ENCODE measurements around the gene ATP8B4. TPM values are rescaled to one million over a fixed set of nuclear protein-coding genes. Genes with fewer than 3 reads are reported as not detected.
A peak's percentile ranks its signal among the peaks of the same experiment; 100 is the strongest.
"Not testable (repeated sequence)": the region's sequence is repeated elsewhere in the genome, so short reads cannot be mapped to it uniquely, and the experiment has no call there.

ATP8B4 gene
- total RNA-seq, 1 donor from 2014 or later = 3.1 TPM

DNA sequence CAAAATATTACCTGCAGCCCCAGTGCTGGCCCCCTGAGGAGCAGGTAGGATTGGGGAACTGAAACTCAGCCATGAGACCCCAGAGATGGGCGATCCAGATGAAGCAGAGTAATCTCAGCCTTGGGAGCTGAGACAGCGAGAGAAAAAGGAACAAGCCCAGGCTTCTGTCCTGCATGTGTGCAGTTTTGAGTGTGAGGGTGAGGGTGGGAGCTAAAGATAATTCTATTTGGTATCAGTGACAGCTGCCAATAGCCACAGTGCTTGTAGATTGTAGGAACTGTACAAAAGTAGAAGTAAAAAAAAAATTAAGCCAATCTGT lies 5.9 kb downstream of the ATP8B4 start:
- intact Hi-C loops (cut with micrococcal nuclease) = no loop called here
- ATAC-seq (peak; percentile 54), DNase-seq (no peak)

DNA sequence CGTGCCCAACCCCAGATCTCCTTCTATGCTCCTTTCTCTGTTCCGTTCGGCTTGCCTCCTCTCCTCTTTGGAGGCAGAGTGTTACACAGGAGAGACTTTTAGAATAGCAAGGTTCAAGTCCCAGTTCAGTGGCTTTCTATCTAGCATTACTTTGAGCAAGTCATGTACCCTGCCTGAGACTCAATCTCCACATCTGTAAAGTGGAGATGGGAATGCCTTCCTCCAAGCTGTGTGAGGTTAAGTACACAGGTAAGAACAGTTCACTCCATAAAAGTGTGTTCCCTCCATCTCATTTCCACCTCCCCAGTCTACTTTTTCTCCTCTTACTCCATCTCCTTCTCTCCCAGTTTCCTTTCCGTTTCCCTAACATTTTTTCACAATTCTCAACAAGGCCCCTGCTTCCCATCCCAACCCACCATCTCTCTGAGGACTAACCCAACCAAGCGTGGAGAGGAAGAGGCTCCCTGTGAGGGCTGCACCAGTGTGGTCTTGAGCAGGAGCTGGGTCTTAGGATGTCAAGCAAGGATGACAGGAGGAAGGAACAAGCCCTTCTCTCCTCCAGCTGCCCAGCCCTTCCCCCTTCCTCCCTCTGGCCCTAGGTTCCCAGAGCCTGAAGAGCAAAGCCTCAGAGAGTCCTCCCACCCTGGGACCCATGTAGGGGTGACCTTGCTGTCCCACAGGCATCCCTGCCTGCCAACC lies 6.4 kb downstream of the ATP8B4 start:
- intact Hi-C loops (cut with micrococcal nuclease) = no loop called here
- DNase-seq = no peak
- peak; percentile 49 for ATAC-seq

DNA sequence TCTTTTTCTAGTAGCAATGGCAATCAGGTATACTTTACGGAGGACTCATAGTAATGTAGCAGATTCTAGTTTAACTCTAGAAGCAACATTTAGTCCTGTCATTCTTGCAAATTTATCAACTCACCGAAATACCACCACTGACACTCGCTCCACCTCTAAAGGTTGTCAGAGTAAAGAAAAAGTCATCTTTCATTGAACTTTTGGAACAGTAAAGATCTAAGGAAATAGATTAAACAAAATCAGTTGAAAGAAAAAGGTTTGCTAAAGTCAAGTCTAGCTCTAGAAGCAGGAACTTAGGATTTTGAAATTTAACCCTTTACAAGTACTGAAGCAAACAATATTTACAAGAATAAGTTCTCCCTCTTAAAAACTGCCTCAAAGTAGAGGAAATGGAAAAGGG lies 8.7 kb downstream of the ATP8B4 start:
- intact Hi-C loops (cut with micrococcal nuclease) = no loop called here
- ATAC-seq (no peak), DNase-seq (no peak)

DNA sequence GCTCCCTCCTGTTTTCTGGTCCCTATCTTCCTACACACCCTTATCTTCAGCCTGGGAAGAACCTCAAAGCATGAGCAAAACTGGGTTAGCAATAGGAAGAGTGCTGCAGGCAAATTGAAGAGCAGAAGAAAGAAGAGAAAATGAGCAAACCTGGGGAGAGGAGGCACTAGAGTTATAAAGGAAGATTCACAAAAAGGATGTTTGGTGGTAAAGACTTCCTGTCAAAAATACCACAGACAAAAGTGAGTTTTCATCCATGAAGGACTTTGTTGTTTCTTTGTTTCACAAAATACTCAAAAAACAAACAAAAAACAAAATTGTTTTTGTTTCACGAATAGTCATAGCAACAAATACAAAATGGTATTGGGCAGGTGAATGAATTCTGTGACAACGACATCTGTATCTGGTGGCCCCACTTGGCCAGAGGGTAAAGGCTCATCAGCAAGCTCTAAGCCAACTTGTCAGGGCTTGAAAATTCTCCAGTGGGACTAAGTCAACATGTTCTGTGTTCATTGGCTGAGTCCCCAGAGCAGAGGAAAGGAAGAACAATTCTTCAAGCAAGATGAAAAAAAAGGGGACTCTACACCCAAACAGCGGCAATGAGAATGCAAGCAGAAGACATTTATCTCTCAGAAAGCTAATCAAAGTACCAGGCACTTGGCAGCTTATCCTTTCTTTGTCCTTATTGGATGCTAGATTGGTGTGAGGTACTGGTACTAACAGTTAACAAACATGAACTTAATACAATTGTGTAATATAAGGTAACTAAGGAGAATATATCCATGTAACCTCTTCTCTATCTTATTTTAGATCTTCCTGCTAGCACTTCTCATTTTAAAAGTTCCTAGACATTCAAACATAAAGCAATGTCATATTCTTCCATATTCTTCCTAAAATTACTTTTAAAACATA lies 9.7 kb downstream of the ATP8B4 start:
- ATAC-seq = peak; percentile 46

DNA sequence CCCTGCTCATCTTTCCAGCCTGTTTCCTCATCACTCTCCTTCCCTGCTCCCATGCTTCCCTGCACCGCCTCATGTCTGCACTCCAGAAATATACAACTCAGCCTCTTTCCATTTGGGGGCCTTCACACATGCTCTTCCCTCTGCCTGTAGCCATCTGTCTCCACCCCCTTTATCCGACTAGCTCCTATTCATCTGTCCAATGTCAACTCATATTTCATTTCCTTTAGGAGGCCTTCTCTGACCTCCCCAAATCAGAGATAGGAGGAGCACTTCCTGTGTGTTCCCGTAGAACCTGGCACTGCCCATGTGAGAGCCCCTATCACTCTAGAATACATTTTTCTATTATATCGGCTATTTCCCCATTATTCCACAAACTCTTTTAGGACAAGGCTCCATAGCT lies 10.6 kb downstream of the ATP8B4 start:
- ATAC-seq (peak; percentile 17), DNase-seq (no peak)
- intact Hi-C loops (cut with micrococcal nuclease) = no loop called here

More for the DNA sequence above, 9.7 kb downstream of the ATP8B4 start:
- intact Hi-C loops (cut with micrococcal nuclease) = no loop called here
- no peak for DNase-seq

DNA sequence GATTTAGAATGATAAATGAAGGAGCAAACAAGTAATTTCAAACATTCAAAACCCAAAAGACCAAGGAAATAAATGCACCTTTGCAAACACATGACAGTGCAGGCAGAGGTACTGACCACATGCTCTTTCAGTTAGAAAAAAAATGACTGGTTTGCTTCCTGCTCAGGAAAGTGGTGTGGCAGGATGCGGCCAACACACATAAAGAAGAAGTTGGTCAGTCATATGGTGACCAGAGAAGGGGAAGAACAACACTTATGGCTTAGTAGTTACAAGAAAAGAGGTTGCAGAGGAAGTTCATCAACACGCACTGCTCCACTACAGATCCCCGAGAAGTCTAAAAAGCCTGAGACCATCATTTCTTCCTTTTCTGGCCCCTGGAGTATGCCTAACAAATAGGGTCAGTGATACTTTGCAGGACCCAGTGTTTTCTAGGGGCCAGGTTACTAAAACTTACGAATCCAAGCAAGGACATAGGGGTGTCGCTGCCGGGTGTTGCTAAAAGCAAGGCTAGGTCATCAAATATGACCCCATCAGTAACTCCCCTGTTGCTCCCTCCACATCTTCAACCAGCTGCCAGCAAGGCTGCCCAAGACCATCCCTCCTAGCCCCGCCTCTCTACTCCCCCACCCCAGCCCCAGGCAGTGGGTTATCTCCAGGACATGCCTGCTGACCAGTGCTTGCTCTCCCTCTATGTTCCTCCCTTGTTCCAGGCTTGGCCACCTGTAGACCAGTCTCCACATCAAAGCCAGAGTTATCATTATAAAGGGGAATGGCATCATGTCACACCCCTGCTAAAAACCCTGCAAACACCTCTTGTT lies 11.2 kb downstream of the ATP8B4 start:
- DNase-seq (no peak), ATAC-seq (peak; percentile 78)
- intact Hi-C loops (cut with micrococcal nuclease) = no loop called here

DNA sequence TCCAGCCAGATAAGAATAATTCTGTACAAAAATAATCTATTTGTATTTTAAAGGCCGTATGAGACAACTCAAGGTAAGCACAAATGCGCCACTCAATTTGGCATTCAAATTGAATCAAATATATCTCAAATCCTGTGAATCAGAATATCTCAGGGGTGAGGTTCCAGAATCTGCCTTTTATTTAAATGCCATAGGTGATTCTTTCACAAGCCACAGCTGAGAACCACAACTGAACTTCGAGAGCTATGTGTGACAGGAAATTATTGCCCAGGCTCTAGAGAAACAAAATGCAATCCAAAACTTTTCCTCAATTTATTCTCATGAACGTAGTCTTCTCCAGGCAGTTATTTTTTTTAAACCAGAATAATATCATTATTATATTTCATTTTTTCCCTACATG lies 11.9 kb downstream of the ATP8B4 start:
- no peak for DNase-seq
- ATAC-seq = no peak
- intact Hi-C loops (cut with micrococcal nuclease) = no loop called here

DNA sequence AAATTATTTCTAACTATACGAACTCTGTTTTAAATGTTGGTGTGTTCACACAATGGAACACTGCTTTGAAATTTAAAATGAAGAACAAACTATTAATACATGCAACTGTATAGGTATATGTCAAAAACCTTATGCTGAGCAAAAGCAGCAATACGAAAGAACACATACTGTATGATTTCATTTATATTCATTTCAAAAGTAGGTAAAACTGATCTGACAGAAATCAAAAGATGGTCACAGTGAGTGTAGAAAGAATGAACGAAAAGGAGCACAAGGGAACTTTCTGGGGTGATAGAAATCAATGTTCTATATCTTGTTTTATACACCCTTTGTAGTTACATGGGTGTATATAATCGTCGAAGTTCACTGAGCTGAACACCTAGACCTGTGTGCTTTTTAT lies 12.6 kb downstream of the ATP8B4 start:
- ATAC-seq (no peak), DNase-seq (no peak)
- intact Hi-C loops (cut with micrococcal nuclease) = no loop called here

DNA sequence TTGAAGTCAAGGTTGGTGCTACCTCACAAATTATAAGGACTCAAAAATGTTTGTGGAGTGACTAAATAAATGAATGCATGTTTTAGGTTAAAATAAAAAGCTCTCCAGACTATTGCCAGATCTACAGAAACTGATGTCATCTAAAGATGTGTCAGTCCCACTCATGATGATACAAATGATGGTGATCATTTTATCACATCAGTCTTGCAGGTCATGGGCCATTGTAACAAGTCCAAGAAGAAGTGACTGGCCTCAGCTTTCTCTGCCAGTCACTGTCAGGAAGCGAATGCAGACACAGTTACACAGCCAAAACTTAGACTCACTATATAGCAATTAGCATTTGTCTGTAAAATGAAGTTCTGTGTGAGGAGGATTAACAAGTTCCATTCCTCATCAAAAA lies 18.5 kb downstream of the ATP8B4 start:
- intact Hi-C loops (cut with micrococcal nuclease) = no loop called here
- ATAC-seq (no peak), DNase-seq (no peak)

DNA sequence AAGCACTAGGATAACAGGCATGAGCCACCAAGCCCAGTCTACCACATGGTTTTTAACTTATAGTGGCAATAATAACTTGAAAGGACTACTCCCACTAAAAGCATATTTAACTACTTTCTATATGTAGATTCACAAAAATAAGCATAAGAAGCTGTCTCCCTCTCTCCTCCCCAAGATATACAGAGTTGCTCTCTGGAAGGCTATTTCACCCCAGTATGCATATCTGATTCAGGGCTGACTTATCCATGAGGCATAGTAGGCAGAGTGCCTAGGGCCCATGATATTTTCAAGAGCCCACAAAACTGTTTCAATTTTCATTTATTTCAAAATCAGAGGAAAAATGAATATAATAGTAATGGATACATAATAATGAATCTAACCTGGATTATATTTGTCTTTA lies 20.5 kb downstream of the ATP8B4 start:
- DNase-seq (no peak), ATAC-seq (no peak)
- intact Hi-C loops (cut with micrococcal nuclease) = no loop called here

DNA sequence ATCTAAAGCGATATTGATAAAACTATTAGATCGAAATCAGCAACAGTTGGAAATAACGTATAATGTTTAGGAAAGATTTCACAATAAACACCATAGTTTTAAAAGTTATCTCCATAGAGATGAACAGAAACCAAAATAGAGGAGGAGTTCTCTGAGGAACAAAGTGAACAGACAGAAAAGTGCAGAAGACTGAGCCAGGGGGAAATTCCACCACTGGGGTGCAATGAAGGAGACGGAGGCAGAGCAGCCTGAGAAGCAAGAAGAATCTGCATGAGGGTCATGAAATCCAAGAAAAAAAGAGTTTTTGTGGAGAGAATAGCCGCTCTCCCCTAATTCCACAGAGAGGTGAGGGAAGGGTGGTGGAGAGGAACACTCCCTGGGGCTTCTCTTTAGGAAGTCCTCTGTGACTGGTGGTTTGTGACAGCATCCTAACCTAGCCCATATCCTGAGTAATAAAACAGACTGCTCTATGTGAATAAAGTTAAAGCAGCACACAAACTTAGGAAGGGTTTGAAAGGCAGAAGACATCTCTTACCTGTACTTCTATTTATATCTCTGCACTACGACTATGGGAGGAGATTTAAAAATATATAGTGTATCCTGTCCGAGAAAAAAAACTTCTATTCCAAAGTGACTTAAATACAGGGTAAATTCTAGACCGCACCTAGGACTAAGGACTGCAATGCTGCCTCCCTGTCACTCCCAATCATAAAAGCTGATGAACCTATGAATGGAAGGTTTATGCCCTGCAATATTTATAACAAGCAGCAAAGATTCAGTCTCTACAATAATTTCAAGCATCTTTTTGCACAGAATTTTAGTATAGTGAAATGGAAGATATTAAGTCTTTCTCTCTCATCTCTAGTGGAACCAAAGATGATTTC lies 22.9 kb downstream of the ATP8B4 start:
- ATAC-seq = no peak
- no peak for DNase-seq
- intact Hi-C loops (cut with micrococcal nuclease) = no loop called here

DNA sequence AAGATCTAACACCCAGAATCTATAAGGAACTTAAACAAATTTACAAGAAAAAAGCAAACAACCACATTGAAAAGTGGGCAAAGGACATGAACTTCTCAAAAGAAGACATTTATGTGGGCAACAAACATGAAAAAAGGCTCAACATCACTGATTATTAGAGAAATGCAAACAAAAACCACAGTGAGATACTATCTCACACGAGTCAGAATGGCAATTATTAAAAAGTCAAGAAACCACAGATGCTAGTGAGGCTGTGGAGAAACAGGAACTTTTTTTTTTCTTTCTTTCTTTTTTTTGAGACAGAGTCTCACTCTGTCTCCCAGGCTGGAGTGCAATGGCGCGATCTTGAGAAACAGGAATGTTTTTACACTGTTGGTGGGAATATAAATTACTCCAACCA lies 29.6 kb downstream of the ATP8B4 start:
- DNase-seq; ATAC-seq; intact Hi-C loops (cut with micrococcal nuclease): not testable (repeated sequence)

DNA sequence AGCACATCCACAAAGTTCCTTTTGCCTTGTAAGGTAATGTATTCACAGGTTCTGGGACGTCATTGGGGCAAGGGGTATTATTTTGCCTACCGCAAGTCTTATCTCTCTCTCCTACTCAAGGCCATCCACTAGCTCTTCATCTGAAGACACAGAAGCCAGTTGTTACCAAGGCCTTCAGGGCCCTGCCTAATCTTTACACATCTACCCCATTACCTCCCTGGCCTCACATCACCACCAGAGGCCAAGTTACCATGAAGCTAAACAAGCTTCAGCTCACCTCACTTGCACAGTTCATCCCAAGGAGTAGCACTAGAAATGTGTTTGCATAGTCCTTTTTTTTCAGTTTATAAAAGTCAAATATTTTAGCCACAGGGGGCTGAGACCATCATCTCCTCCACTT lies 34.1 kb downstream of the ATP8B4 start:
- intact Hi-C loops (cut with micrococcal nuclease) = no loop called here
- no peak for ATAC-seq

DNA sequence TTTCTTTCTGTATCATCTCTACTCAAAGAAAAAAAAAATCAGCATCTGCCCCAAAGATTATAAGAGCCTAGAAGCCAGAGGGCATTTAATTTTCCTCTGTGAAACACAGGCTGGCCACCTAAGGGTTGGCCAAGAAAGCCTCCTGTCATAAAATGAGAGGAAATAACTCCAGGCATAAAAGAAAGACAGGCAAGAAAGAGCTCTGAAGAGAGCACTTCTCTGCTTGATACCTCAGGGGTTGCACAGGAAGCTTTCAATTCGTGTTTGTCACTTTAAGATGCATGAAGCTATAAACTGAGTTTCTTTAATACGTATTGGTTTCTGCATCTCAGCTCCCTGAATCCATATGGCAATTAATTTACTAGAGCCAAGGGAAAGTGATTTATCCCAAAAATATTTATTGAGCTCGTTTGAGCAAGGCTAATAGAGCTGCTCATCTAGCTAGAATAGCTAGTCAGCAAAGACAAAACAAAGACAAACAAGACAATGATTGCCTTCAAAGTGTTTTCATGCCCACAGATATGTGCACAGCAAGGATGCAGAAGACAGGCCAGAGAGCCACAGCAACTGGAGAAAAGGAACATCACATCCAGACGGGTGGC lies 35.5 kb downstream of the ATP8B4 start:
- no peak for DNase-seq
- ATAC-seq = no peak
- intact Hi-C loops (cut with micrococcal nuclease) = no loop called here

More for the DNA sequence above, 34.1 kb downstream of the ATP8B4 start:
- no peak for DNase-seq

DNA sequence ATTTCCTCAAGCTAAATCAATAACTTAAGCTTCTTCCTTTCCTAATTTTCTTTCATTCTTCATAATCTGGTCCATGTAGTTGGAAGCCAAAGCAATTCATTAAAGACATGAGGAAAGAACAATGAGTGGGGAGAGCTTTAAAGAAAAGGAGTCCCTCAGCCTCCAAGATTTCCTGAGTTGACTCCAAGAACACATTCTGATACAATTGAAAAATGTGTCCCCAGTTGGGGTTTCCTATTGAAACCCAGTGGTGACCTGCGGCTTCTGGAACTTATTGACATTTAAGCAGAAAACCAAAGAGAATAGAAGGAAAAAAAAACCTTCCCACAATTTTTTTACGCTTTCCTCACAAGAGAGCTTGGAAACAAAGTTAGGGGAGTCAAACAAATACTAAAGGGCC lies 37.0 kb downstream of the ATP8B4 start:
- ATAC-seq = no peak
- no peak for DNase-seq
- intact Hi-C loops (cut with micrococcal nuclease) = no loop called here

DNA sequence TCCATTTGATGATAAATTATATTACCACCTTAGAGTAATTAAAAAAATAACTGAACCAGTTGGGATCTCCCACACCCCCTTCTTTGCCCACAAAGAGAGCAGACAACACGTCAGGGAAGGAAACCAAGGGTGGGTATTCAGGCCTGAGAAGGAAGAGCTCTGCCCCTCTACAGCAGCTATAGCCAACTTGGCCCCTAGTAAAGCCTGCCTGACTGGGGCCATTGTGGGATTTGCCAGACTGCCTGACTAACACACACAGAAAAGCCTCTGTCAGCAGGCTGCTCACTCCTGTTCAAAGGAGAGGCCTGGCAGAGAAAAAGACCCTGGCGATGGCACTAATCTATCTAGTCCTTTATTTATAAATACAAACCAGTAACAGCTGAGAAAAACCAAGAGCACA lies 41.4 kb downstream of the ATP8B4 start:
- DNase-seq (no peak), ATAC-seq (no peak)
- intact Hi-C loops (cut with micrococcal nuclease) = no loop called here

DNA sequence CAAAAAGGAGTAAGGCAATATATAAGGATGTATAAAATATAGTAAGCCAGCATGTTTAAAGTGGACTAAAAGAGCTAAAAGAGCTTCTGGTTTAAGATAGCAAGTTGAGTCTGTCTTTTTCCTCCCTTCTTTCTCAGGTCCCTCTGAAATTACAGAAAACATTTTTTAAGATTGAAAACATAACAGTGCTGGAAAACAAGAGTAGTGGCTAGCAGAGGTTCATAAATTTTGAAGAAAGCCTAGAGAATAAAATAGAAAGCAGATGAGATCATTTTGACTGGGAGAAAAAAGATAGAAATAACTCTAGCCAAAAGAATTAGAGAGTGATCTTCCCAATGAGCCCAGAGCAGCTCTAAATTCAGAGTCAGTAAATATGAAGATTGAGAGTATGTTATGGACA lies 41.9 kb downstream of the ATP8B4 start:
- no peak for DNase-seq
- ATAC-seq = no peak
- intact Hi-C loops (cut with micrococcal nuclease) = no loop called here

DNA sequence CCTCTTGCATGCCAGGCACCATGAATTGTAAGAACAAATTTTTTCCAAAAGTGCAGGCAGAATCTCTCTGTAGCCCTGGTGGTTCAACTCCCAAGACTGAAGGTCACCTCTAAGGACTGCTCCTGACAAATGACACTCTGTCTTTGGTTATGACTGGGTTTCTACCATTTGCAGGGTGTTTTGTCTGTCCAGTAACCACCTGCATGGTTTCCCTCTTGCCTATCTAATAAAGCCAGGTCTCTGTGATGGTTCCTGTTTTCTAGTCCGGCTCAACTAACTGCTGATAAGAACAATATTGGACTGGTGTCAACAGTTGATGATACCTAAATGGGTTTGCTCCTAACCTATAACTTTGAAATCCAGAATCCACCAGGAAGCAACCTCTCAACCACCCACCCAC lies 43.7 kb downstream of the ATP8B4 start:
- intact Hi-C loops (cut with micrococcal nuclease) = no loop called here
- ATAC-seq (no peak), DNase-seq (no peak)

Data from left ventricle myocardium superior (tissue), 1 donor.